Parathyroid adenoma (tissue), 2 donors: ENCODE results near the gene SLC12A2.

Experiments
- H2AFZ ChIP-seq: fragments of 300-600 bp; sonication (generic); one replicate; pipeline ENCODE4 v1.7.0; 2017; ENCODE audit warnings: antibody characterized with exemption, mild to moderate bottlenecking
- H3K27ac ChIP-seq: fragments of 300-600 bp; sonication (generic); one replicate; pipeline ENCODE4 v1.7.0; 2017
- H3K27me3 ChIP-seq: fragments of 300-600 bp; sonication (generic); one replicate; pipeline ENCODE4 v1.7.0; 2017; ENCODE audit warnings: low read length; ENCODE audit not compliant: control insufficient read depth, insufficient read depth
- H3K36me3 ChIP-seq: fragments of 300-600 bp; sonication (generic); one replicate; pipeline ENCODE4 v1.7.0; 2017; ENCODE audit warnings: low read length; ENCODE audit not compliant: control insufficient read depth, insufficient read depth
- H3K4me1 ChIP-seq: fragments of 300-600 bp; sonication (generic); one replicate; pipeline ENCODE4 v1.7.0; 2017; ENCODE audit warnings: control low read depth
- H3K4me2 ChIP-seq: fragments of 300-600 bp; sonication (generic); one replicate; pipeline ENCODE4 v1.7.0; 2017; ENCODE audit warnings: low read length
- H3K4me3 ChIP-seq: fragments of 300-600 bp; sonication (generic); one replicate; pipeline ENCODE4 v1.7.0; 2017; ENCODE audit warnings: low read depth, low read length
- H3K79me2 ChIP-seq: fragments of 300-600 bp; sonication (generic); one replicate; pipeline ENCODE4 v1.7.0; 2017; ENCODE audit warnings: control low read depth
- H3K9ac ChIP-seq: fragments of 300-600 bp; sonication (generic); one replicate; pipeline ENCODE4 v1.7.0; 2017; ENCODE audit warnings: mild to moderate bottlenecking
- H3K9me3 ChIP-seq: fragments of 300-600 bp; sonication (generic); one replicate; pipeline ENCODE4 v1.7.0; 2017; ENCODE audit warnings: low read length; ENCODE audit not compliant: control insufficient read depth
- CTCF ChIP-seq: fragments of 300-600 bp; sonication (generic); IDR thresholded peaks from one replicate; pipeline ENCODE4 v1.7.0; 2017; ENCODE audit warnings: antibody characterized with exemption, mild to moderate bottlenecking
- donor health status: primary hyperparathyroidism.

Gene SLC12A2

GRCh38 chr5:128111818-128112448, 28.4 kb downstream of the SLC12A2 start:
- H3K27me3 ChIP-seq, result no peaks in the 10 kb centered on the region
- H3K4me3 ChIP-seq, result no peak overlapping the region
- H3K4me2 ChIP-seq, result no peak overlapping the region
- no peak overlapping the region for H3K9ac ChIP-seq
- H2AFZ ChIP-seq, result no peak overlapping the region
- H3K79me2 ChIP-seq, result no peaks in the 10 kb centered on the region
- no peak overlapping the region for H3K27ac ChIP-seq
- TF ChIP-seq CTCF, result no peak
- no peaks in the 10 kb centered on the region for H3K4me1 ChIP-seq
- no peaks in the 10 kb centered on the region for H3K36me3 ChIP-seq
- no peaks in the 10 kb centered on the region for H3K9me3 ChIP-seq

- H3K9me3 ChIP-seq, result no peaks in the 10 kb centered on the region
- no peak for TF ChIP-seq CTCF
- H3K79me2 ChIP-seq, result no peaks in the 10 kb centered on the region
- no peak overlapping the region for H3K4me2 ChIP-seq
- H3K27me3 ChIP-seq, result no peaks in the 10 kb centered on the region
- H3K4me3 ChIP-seq, result no peak overlapping the region
- H3K36me3 ChIP-seq, result no peaks in the 10 kb centered on the region
- no peaks in the 10 kb centered on the region for H3K4me1 ChIP-seq
- no peak overlapping the region for H3K27ac ChIP-seq
- no peak overlapping the region for H2AFZ ChIP-seq
- H3K9ac ChIP-seq, result no peak overlapping the region
These were observed 32.9 kb downstream of the SLC12A2 start for GRCh38 chr5:128116445-128116844.

GRCh38 chr5:128118214-128118613, 34.6 kb downstream of the SLC12A2 start:
- Histone ChIP-seq H3K9ac (no peak overlapping the region), H3K4me3 (no peak overlapping the region), H3K4me1 (no peaks in the 10 kb centered on the region), H3K36me3 (no peaks in the 10 kb centered on the region), H3K27me3 (no peaks in the 10 kb centered on the region), H3K79me2 (no peaks in the 10 kb centered on the region), H3K27ac (no peak overlapping the region), H2AFZ (no peak overlapping the region), H3K4me2 (no peak overlapping the region), H3K9me3 (no peaks in the 10 kb centered on the region)
- no peak for TF ChIP-seq CTCF

- Histone ChIP-seq H2AFZ (no peak overlapping the region), H3K9ac (no peak overlapping the region), H3K4me3 (no peak overlapping the region), H3K27me3 (no peaks in the 10 kb centered on the region), H3K27ac (no peak overlapping the region), H3K36me3 (no peaks in the 10 kb centered on the region), H3K9me3 (no peaks in the 10 kb centered on the region), H3K79me2 (no peaks in the 10 kb centered on the region), H3K4me2 (no peak overlapping the region), H3K4me1 (no peaks in the 10 kb centered on the region)
- TF ChIP-seq CTCF, result no peak
These were observed 38.1 kb downstream of the SLC12A2 start for GRCh38 chr5:128121651-128122050.

GRCh38 chr5:128123936-128124335, 40.4 kb downstream of the SLC12A2 start:
- no peaks in the 10 kb centered on the region for H3K4me1 ChIP-seq
- no peaks in the 10 kb centered on the region for H3K79me2 ChIP-seq
- no peak overlapping the region for H3K4me3 ChIP-seq
- H3K4me2 ChIP-seq, result no peak overlapping the region
- TF ChIP-seq CTCF, result no peak
- no peak overlapping the region for H3K27ac ChIP-seq
- H3K27me3 ChIP-seq, result no peaks in the 10 kb centered on the region
- H3K9me3 ChIP-seq, result no peaks in the 10 kb centered on the region
- no peak overlapping the region for H3K9ac ChIP-seq
- H3K36me3 ChIP-seq, result no peaks in the 10 kb centered on the region
- H2AFZ ChIP-seq, result no peak overlapping the region
